ENCODE measurements around the gene CUL4A. TPM values are rescaled to one million over a fixed set of nuclear protein-coding genes. Genes with fewer than 3 reads are reported as not detected.

CUL4A gene
- polyA plus RNA-seq, 1 donor from 2014 or later = 69.9 TPM

DNA sequence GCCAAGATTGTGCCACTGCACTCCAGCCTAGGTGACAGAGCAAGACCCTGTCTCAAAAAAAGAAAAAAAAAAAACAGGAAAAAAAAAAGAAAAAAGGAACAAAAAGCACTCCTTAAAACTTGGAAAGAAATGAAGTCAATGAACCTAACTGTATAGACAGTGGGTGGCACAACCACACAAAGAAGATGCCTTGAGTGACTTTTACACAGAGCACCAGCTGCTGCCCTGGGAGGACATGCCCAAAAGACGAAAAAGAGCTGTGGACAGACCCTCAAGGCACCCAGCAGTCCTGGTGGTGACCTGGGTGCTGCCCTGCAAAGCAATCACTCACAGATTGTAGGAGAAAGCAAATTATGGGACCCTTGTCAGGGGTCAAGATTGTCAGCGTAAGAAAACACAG is 81.7 kb downstream of the CUL4A start:
- H3F3A ChIP-seq (ENCODE audit: insufficient read depth, low read length, poor library complexity, severe bottlenecking) = no peaks in the 10 kb centered on the region
- H3K27me3 ChIP-seq (ENCODE audit: insufficient read depth, low read depth, low read length) = peaks cover 5% of the 10 kb centered on the region
- H3K9me3 ChIP-seq (ENCODE audit: low read length) = no peaks in the 10 kb centered on the region
- H2AFZ ChIP-seq (ENCODE audit: low read depth, low read length) = no peak overlapping the region
- H3K9me2 ChIP-seq (ENCODE audit: insufficient read depth, low read length) = no peaks in the 10 kb centered on the region
- no peak overlapping the region for H3K4me2 ChIP-seq (ENCODE audit: low read length)
- H3K27ac ChIP-seq (ENCODE audit: low read length) = no peak overlapping the region
- no peaks in the 10 kb centered on the region for H3K79me2 ChIP-seq (replicated peaks; ENCODE audit: insufficient read depth, low read length)
- H3K36me3 ChIP-seq (ENCODE audit: insufficient read depth, low read length) = no peaks in the 10 kb centered on the region
- H4K20me1 ChIP-seq (ENCODE audit: insufficient read depth) = no peaks in the 10 kb centered on the region
- H3K4me3 ChIP-seq (ENCODE audit: low read length) = no peak overlapping the region
- no peak overlapping the region for H3K9ac ChIP-seq (ENCODE audit: low read length)
- TF ChIP-seq REST (IDR thresholded peaks at IDR 0.05; ENCODE audit: borderline replicate concordance) = no peak
- TF ChIP-seq POLR2AphosphoS5 (IDR thresholded peaks at IDR 0.05) = no peak
- TF ChIP-seq TAF1 (IDR thresholded peaks at IDR 0.05; ENCODE audit: low read depth) = no peak
- TF ChIP-seq RAD21 (conservative IDR thresholded peaks at IDR 0.05) = no peak
- TF ChIP-seq, protein P1, sequence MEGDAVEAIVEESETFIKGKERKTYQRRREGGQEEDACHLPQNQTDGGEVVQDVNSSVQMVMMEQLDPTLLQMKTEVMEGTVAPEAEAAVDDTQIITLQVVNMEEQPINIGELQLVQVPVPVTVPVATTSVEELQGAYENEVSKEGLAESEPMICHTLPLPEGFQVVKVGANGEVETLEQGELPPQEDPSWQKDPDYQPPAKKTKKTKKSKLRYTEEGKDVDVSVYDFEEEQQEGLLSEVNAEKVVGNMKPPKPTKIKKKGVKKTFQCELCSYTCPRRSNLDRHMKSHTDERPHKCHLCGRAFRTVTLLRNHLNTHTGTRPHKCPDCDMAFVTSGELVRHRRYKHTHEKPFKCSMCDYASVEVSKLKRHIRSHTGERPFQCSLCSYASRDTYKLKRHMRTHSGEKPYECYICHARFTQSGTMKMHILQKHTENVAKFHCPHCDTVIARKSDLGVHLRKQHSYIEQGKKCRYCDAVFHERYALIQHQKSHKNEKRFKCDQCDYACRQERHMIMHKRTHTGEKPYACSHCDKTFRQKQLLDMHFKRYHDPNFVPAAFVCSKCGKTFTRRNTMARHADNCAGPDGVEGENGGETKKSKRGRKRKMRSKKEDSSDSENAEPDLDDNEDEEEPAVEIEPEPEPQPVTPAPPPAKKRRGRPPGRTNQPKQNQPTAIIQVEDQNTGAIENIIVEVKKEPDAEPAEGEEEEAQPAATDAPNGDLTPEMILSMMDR (IDR thresholded peaks at IDR 0.05; ENCODE audit: poor library complexity, severe bottlenecking) = no peak
- TF ChIP-seq EP300 (conservative IDR thresholded peaks at IDR 0.05; ENCODE audit: poor library complexity, severe bottlenecking) = no peak
- no peak for TF ChIP-seq SMC3 (conservative IDR thresholded peaks at IDR 0.05; ENCODE audit: poor library complexity)
- no peak for TF ChIP-seq EZH2 (IDR thresholded peaks at IDR 0.05; ENCODE audit: borderline replicate concordance, insufficient read depth, low read length, poor library complexity, severe bottlenecking)
- TF ChIP-seq MXI1 (conservative IDR thresholded peaks at IDR 0.05; ENCODE audit: poor library complexity, severe bottlenecking) = no peak

GRCh38 chr13:113292021-113292862 is 82.8 kb downstream of the CUL4A start:
- Histone ChIP-seq H3K27ac (ENCODE audit: low read length) (no peak overlapping the region), H3K9ac (ENCODE audit: low read length) (no peak overlapping the region), H3K27me3 (ENCODE audit: insufficient read depth, low read depth, low read length) (peaks cover 5% of the 10 kb centered on the region)

More at GRCh38 chr13:113292021-113292862, 82.8 kb downstream of the CUL4A start:
- H2AFZ ChIP-seq (ENCODE audit: low read depth, low read length) = no peak overlapping the region
- H3K9me2 ChIP-seq (ENCODE audit: insufficient read depth, low read length) = no peaks in the 10 kb centered on the region
- no peak overlapping the region for H3K4me3 ChIP-seq (ENCODE audit: low read length)
- TF ChIP-seq REST (IDR thresholded peaks at IDR 0.05; ENCODE audit: borderline replicate concordance) (no peak), RAD21 (conservative IDR thresholded peaks at IDR 0.05) (no peak)
- H3F3A ChIP-seq (ENCODE audit: insufficient read depth, low read length, poor library complexity, severe bottlenecking) = no peaks in the 10 kb centered on the region
- no peaks in the 10 kb centered on the region for H3K79me2 ChIP-seq (replicated peaks; ENCODE audit: insufficient read depth, low read length)
- no peaks in the 10 kb centered on the region for H3K9me3 ChIP-seq (ENCODE audit: low read length)
- H4K20me1 ChIP-seq (ENCODE audit: insufficient read depth) = no peaks in the 10 kb centered on the region
- no peaks in the 10 kb centered on the region for H3K36me3 ChIP-seq (ENCODE audit: insufficient read depth, low read length)
- no peak overlapping the region for H3K4me2 ChIP-seq (ENCODE audit: low read length)
